GM23338 (cell line): ENCODE results near the gene ANKRD44. TPM values are rescaled to one million over a fixed set of nuclear protein-coding genes. Genes with fewer than 3 reads are reported as not detected.

Source experiments
- ATAC-seq: fragments of 200-7000 bp; cut with Tn5 transposase; 3 replicates; pipeline ENCODE4 v1.9.1; 2020
- DNase-seq: peaks from one replicate; pipeline ENCODE4 v3.0.0-alpha.2; 2015; ENCODE audit warnings: low spot score
- H2AFZ ChIP-seq: fragments of 200-600 bp; sonication (generic); 2 replicates; pipeline ENCODE4 v1.8.0; 2016; ENCODE audit warnings: antibody characterized with exemption, mild to moderate bottlenecking, moderate library complexity
- H3F3A ChIP-seq: fragments of 200-600 bp; sonication (generic); replicated peaks from 2 replicates; pipeline ENCODE4 v1.8.0; 2017; ENCODE audit warnings: antibody characterized with exemption, mixed run types, low read depth
- H3K27ac ChIP-seq: fragments of 200-600 bp; sonication (generic); 2 replicates; pipeline ENCODE4 v1.6.1; 2016; ENCODE audit warnings: low read depth
- H3K27me3 ChIP-seq: fragments of 200-600 bp; sonication (generic); 2 replicates; pipeline ENCODE4 v1.8.0; 2016; ENCODE audit warnings: mild to moderate bottlenecking, mixed run types, moderate library complexity; ENCODE audit not compliant: insufficient read depth
- H3K36me3 ChIP-seq: fragments of 200-600 bp; sonication (generic); 2 replicates; pipeline ENCODE4 v1.8.0; 2016; ENCODE audit warnings: mild to moderate bottlenecking; ENCODE audit not compliant: insufficient read depth
- H3K4me1 ChIP-seq: fragments of 200-600 bp; sonication (generic); 2 replicates; pipeline ENCODE4 v1.8.0; 2016; ENCODE audit warnings: mild to moderate bottlenecking, moderate library complexity; ENCODE audit not compliant: insufficient read depth
- H3K4me2 ChIP-seq: fragments of 200-600 bp; sonication (generic); 2 replicates; pipeline ENCODE4 v1.7.1; 2017; ENCODE audit warnings: mixed run types
- H3K4me3 ChIP-seq: fragments of 200-600 bp; sonication (generic); 2 replicates; pipeline ENCODE4 v1.6.1; 2016; ENCODE audit warnings: mixed run types
- H3K79me2 ChIP-seq: fragments of 200-600 bp; sonication (generic); replicated peaks from 2 replicates; pipeline ENCODE4 v1.8.0; 2017; ENCODE audit warnings: mild to moderate bottlenecking; ENCODE audit not compliant: insufficient read depth
- H3K9me2 ChIP-seq: fragments of 200-600 bp; sonication (generic); 2 replicates; pipeline ENCODE4 v1.8.0; 2017; ENCODE audit not compliant: insufficient read depth
- H4K20me1 ChIP-seq: fragments of 200-600 bp; sonication (generic); replicated peaks from 2 replicates; pipeline ENCODE4 v1.8.0; 2017; ENCODE audit warnings: mild to moderate bottlenecking; ENCODE audit not compliant: insufficient read depth
- H3K27ac Mint-ChIP-seq: 2 replicates; pipeline ENCODE4 v1.8.0; 2020; ENCODE audit warnings: inconsistent platforms, mild to moderate bottlenecking, moderate library complexity, mixed read lengths
- H3K27me3 Mint-ChIP-seq: 3 replicates; pipeline ENCODE4 v1.8.0; 2022; ENCODE audit warnings: low read depth, mild to moderate bottlenecking, moderate library complexity, mixed read lengths, inconsistent platforms; ENCODE audit not compliant: insufficient read depth, poor library complexity
- H3K36me3 Mint-ChIP-seq: 3 replicates; pipeline ENCODE4 v1.8.0; 2021; ENCODE audit warnings: low read depth, mild to moderate bottlenecking, inconsistent platforms, moderate library complexity, mixed read lengths
- H3K4me1 Mint-ChIP-seq: 3 replicates; pipeline ENCODE4 v1.8.0; 2020; ENCODE audit warnings: mild to moderate bottlenecking, inconsistent platforms, mixed read lengths
- H3K4me3 Mint-ChIP-seq: 3 replicates; pipeline ENCODE4 v1.8.0; 2021; ENCODE audit warnings: moderate library complexity, mild to moderate bottlenecking, inconsistent platforms, mixed read lengths
- H3K9me3 Mint-ChIP-seq: 3 replicates; pipeline ENCODE4 v1.8.0; 2020; ENCODE audit warnings: moderate library complexity, mild to moderate bottlenecking, inconsistent platforms, mixed read lengths
- EZH2 ChIP-seq: fragments of 200-600 bp; sonication (generic); IDR thresholded peaks from one replicate; pipeline ENCODE4 v1.8.0; 2017; ENCODE audit warnings: antibody characterized with exemption, mild to moderate bottlenecking, low read depth; ENCODE audit not compliant: unreplicated experiment
- EZH2phosphoT487 ChIP-seq: fragments of 200-600 bp; sonication (generic); IDR thresholded peaks from one replicate; pipeline ENCODE4 v1.8.1; 2018; ENCODE audit warnings: antibody characterized with exemption; ENCODE audit not compliant: unreplicated experiment
- JUNB ChIP-seq: IDR thresholded peaks from one replicate; pipeline ENCODE4 v1.6.1; 2016; ENCODE audit warnings: antibody characterized with exemption; ENCODE audit not compliant: unreplicated experiment
- NANOG ChIP-seq: IDR thresholded peaks from 2 replicates; pipeline ENCODE4 v1.6.1; 2016; ENCODE audit warnings: antibody characterized with exemption, borderline replicate concordance
- STAT1 ChIP-seq: IDR thresholded peaks from one replicate; pipeline ENCODE4 v1.6.1; 2016; ENCODE audit warnings: antibody characterized with exemption; ENCODE audit not compliant: unreplicated experiment
- ZNF114 ChIP-seq: fragments of 250-450 bp; sonication (Bioruptor Pico); IDR thresholded peaks from 2 replicates; pipeline ENCODE4 v1.5.0; 2020; ENCODE audit warnings: mild to moderate bottlenecking, moderate library complexity
- ZNF331 ChIP-seq: fragments of 250-450 bp; sonication (Bioruptor Pico); IDR thresholded peaks from 2 replicates; pipeline ENCODE4 v1.5.0; 2020; ENCODE audit warnings: low read depth, mild to moderate bottlenecking, moderate library complexity
- polyA plus RNA-seq: library from polyadenylated mRNA; unstranded; fragments of >200 nt; fragmentation: Nextera tagmentation; extraction: Ambion mirVana; gene quantifications from 2 replicates; pipeline ENCODE4 v1.2.1, GENCODE V29; 2016
- total RNA-seq: library from RNA; depleted of rRNA; stranded (reverse); fragments of >200 nt; shearing (Covaris generic); gene quantifications from 2 replicates; pipeline ENCODE4 v1.2.3, GENCODE V29; 2014
- TF ChIP-seq, protein P1 (sequence below): IDR thresholded peaks from one replicate; pipeline ENCODE4 v1.6.1; 2018; ENCODE audit warnings: antibody characterized with exemption; ENCODE audit not compliant: unreplicated experiment
- TF ChIP-seq, protein P2 (sequence below), 2 experiments: fragments of 200-600 bp in 1 of 2; sonication (generic) in 1 of 2; conservative IDR thresholded peaks; 2 replicates each; pipeline versions ENCODE4 v1.5.1 to v1.6.1; 2016 to 2017; ENCODE audit warnings: antibody characterized with exemption in 2 of 2, low read depth in 2 of 2, mild to moderate bottlenecking in 2 of 2, moderate library complexity in 1 of 2
- TF ChIP-seq, protein P3 (sequence below): IDR thresholded peaks from 2 replicates; pipeline ENCODE4 v1.6.1; 2016; ENCODE audit warnings: antibody characterized with exemption
- TF ChIP-seq, protein P4 (sequence below): fragments of 250-450 bp; sonication (Bioruptor Pico); IDR thresholded peaks from 2 replicates; pipeline ENCODE4 v1.5.0; 2020; ENCODE audit warnings: mild to moderate bottlenecking, moderate library complexity

The ANKRD44 gene
- total and polyA plus RNA-seq, 2 experiments from 2014 or later = 0.44 to 0.56 TPM

DNA sequence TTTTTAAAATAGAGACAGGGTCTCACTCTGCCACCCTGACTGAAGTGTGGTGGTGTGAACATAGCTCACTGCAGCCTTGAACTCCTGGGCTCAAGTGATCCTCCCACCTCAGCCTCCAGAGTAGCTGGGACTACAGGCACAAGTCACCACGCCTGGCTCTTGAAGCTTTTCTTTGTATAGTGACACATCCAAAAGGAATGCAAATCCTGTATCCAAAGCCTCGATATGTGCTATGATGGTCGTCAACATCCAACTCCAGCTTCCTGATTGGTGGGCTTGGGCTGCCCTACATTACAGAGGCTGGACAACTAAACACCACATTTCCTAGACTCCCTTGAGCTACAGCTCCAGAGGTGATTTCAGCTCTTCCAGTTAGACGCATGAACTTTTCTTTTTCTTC lies 282.4 kb downstream of the ANKRD44 start:
- Mint-ChIP-seq H3K4me1 (no peaks in the 10 kb centered on the region), H3K36me3 (no peaks in the 10 kb centered on the region), H3K9me3 (no peaks in the 10 kb centered on the region; the same call in 2 of the 3 replicates), H3K4me3 (no peak overlapping the region), H3K27ac (no peak overlapping the region), H3K27me3 (peaks cover 4% of the 10 kb centered on the region)
- no peaks in the 10 kb centered on the region for H3F3A ChIP-seq
- ATAC-seq (no peak), DNase-seq (no peak)
- H3K4me3 ChIP-seq = no peak overlapping the region
- TF ChIP-seq, protein P1, sequence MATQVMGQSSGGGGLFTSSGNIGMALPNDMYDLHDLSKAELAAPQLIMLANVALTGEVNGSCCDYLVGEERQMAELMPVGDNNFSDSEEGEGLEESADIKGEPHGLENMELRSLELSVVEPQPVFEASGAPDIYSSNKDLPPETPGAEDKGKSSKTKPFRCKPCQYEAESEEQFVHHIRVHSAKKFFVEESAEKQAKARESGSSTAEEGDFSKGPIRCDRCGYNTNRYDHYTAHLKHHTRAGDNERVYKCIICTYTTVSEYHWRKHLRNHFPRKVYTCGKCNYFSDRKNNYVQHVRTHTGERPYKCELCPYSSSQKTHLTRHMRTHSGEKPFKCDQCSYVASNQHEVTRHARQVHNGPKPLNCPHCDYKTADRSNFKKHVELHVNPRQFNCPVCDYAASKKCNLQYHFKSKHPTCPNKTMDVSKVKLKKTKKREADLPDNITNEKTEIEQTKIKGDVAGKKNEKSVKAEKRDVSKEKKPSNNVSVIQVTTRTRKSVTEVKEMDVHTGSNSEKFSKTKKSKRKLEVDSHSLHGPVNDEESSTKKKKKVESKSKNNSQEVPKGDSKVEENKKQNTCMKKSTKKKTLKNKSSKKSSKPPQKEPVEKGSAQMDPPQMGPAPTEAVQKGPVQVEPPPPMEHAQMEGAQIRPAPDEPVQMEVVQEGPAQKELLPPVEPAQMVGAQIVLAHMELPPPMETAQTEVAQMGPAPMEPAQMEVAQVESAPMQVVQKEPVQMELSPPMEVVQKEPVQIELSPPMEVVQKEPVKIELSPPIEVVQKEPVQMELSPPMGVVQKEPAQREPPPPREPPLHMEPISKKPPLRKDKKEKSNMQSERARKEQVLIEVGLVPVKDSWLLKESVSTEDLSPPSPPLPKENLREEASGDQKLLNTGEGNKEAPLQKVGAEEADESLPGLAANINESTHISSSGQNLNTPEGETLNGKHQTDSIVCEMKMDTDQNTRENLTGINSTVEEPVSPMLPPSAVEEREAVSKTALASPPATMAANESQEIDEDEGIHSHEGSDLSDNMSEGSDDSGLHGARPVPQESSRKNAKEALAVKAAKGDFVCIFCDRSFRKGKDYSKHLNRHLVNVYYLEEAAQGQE = no peak
- TF ChIP-seq ZNF331 (CRISPR knock-in tag) (no peak), EZH2phosphoT487 (no peak), ZNF114 (CRISPR knock-in tag) (no peak), NANOG (no peak), EZH2 (no peak), JUNB (no peak), STAT1 (no peak)
- TF ChIP-seq, protein P2, sequence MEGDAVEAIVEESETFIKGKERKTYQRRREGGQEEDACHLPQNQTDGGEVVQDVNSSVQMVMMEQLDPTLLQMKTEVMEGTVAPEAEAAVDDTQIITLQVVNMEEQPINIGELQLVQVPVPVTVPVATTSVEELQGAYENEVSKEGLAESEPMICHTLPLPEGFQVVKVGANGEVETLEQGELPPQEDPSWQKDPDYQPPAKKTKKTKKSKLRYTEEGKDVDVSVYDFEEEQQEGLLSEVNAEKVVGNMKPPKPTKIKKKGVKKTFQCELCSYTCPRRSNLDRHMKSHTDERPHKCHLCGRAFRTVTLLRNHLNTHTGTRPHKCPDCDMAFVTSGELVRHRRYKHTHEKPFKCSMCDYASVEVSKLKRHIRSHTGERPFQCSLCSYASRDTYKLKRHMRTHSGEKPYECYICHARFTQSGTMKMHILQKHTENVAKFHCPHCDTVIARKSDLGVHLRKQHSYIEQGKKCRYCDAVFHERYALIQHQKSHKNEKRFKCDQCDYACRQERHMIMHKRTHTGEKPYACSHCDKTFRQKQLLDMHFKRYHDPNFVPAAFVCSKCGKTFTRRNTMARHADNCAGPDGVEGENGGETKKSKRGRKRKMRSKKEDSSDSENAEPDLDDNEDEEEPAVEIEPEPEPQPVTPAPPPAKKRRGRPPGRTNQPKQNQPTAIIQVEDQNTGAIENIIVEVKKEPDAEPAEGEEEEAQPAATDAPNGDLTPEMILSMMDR (conservative IDR thresholded peaks at IDR 0.05; ENCODE audit: low read depth in 2 of 2) = no peak
- TF ChIP-seq, protein P3, sequence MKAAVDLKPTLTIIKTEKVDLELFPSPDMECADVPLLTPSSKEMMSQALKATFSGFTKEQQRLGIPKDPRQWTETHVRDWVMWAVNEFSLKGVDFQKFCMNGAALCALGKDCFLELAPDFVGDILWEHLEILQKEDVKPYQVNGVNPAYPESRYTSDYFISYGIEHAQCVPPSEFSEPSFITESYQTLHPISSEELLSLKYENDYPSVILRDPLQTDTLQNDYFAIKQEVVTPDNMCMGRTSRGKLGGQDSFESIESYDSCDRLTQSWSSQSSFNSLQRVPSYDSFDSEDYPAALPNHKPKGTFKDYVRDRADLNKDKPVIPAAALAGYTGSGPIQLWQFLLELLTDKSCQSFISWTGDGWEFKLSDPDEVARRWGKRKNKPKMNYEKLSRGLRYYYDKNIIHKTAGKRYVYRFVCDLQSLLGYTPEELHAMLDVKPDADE = no peak
- TF ChIP-seq, protein P4, sequence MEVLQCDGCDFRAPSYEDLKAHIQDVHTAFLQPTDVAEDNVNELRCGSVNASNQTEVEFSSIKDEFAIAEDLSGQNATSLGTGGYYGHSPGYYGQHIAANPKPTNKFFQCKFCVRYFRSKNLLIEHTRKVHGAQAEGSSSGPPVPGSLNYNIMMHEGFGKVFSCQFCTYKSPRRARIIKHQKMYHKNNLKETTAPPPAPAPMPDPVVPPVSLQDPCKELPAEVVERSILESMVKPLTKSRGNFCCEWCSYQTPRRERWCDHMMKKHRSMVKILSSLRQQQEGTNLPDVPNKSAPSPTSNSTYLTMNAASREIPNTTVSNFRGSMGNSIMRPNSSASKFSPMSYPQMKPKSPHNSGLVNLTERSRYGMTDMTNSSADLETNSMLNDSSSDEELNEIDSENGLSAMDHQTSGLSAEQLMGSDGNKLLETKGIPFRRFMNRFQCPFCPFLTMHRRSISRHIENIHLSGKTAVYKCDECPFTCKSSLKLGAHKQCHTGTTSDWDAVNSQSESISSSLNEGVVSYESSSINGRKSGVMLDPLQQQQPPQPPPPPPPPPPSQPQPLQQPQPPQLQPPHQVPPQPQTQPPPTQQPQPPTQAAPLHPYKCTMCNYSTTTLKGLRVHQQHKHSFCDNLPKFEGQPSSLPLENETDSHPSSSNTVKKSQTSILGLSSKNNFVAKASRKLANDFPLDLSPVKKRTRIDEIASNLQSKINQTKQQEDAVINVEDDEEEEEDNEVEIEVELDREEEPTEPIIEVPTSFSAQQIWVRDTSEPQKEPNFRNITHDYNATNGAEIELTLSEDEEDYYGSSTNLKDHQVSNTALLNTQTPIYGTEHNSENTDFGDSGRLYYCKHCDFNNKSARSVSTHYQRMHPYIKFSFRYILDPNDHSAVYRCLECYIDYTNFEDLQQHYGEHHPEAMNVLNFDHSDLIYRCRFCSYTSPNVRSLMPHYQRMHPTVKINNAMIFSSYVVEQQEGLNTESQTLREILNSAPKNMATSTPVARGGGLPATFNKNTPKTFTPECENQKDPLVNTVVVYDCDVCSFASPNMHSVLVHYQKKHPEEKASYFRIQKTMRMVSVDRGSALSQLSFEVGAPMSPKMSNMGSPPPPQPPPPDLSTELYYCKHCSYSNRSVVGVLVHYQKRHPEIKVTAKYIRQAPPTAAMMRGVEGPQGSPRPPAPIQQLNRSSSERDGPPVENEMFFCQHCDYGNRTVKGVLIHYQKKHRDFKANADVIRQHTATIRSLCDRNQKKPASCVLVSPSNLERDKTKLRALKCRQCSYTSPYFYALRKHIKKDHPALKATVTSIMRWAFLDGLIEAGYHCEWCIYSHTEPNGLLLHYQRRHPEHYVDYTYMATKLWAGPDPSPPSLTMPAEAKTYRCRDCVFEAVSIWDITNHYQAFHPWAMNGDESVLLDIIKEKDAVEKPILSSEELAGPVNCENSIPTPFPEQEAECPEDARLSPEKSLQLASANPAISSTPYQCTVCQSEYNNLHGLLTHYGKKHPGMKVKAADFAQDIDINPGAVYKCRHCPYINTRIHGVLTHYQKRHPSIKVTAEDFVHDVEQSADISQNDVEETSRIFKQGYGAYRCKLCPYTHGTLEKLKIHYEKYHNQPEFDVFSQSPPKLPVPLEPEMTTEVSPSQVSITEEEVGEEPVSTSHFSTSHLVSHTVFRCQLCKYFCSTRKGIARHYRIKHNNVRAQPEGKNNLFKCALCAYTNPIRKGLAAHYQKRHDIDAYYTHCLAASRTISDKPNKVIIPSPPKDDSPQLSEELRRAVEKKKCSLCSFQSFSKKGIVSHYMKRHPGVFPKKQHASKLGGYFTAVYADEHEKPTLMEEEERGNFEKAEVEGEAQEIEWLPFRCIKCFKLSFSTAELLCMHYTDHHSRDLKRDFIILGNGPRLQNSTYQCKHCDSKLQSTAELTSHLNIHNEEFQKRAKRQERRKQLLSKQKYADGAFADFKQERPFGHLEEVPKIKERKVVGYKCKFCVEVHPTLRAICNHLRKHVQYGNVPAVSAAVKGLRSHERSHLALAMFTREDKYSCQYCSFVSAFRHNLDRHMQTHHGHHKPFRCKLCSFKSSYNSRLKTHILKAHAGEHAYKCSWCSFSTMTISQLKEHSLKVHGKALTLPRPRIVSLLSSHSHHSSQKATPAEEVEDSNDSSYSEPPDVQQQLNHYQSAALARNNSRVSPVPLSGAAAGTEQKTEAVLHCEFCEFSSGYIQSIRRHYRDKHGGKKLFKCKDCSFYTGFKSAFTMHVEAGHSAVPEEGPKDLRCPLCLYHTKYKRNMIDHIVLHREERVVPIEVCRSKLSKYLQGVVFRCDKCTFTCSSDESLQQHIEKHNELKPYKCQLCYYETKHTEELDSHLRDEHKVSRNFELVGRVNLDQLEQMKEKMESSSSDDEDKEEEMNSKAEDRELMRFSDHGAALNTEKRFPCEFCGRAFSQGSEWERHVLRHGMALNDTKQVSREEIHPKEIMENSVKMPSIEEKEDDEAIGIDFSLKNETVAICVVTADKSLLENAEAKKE (CRISPR knock-in tag) = no peak
- H3K27ac ChIP-seq = no peak overlapping the region
- no peak overlapping the region for H3K4me2 ChIP-seq
- no peaks in the 10 kb centered on the region for H3K79me2 ChIP-seq
- no peak overlapping the region for H2AFZ ChIP-seq
- H3K9me2 ChIP-seq = 0 out of 2 replicates have a peak, but pooled peaks cover 11% of the 10 kb centered on the region
- no peaks in the 10 kb centered on the region for H4K20me1 ChIP-seq
- H3K36me3 ChIP-seq = no peaks in the 10 kb centered on the region
- no peaks in the 10 kb centered on the region for H3K27me3 ChIP-seq
- no peaks in the 10 kb centered on the region for H3K4me1 ChIP-seq
